Ectodermal cell (in vitro differentiated cells): ENCODE data around the gene CYP4A11.
"Not testable (repeated sequence)": the region's sequence is repeated elsewhere in the genome, so short reads cannot be mapped to it uniquely, and the experiment has no call there.

Experiments used
- H3K27ac ChIP-seq: 2 replicates; pipeline ENCODE4 v1.7.0; 2013; ENCODE audit warnings: mild to moderate bottlenecking, low read depth, low read length; ENCODE audit not compliant: insufficient read depth, poor library complexity, severe bottlenecking
- H3K27me3 ChIP-seq: 2 replicates; pipeline ENCODE4 v1.7.0; 2013; ENCODE audit warnings: mild to moderate bottlenecking, low read length; ENCODE audit not compliant: insufficient read depth, control insufficient read depth, poor library complexity, severe bottlenecking
- H3K36me3 ChIP-seq: one replicate; pipeline ENCODE4 v1.7.0; 2013; ENCODE audit warnings: low read length; ENCODE audit not compliant: control insufficient read depth, insufficient read depth
- H3K4me1 ChIP-seq: one replicate; pipeline ENCODE4 v1.7.0; 2013; ENCODE audit warnings: low read length; ENCODE audit not compliant: control insufficient read depth, insufficient read depth
- H3K4me3 ChIP-seq: 2 replicates; pipeline ENCODE4 v1.7.0; 2013; ENCODE audit warnings: low read depth, low read length, control low read depth; ENCODE audit not compliant: insufficient read depth
- H3K9me3 ChIP-seq: 2 replicates; pipeline ENCODE4 v1.7.0; 2013; ENCODE audit warnings: mild to moderate bottlenecking, low read length, moderate library complexity; ENCODE audit not compliant: control insufficient read depth
- WGBS, 2 experiments: methylation state at CpG; one replicate each; pipeline ENCODE4 v1.1.7; 2013; ENCODE audit warnings: missing lambda C conversion rate in 2 of 2; 5-methylcytosine and 5-hydroxymethylcytosine counted together

Gene CYP4A11

DNA sequence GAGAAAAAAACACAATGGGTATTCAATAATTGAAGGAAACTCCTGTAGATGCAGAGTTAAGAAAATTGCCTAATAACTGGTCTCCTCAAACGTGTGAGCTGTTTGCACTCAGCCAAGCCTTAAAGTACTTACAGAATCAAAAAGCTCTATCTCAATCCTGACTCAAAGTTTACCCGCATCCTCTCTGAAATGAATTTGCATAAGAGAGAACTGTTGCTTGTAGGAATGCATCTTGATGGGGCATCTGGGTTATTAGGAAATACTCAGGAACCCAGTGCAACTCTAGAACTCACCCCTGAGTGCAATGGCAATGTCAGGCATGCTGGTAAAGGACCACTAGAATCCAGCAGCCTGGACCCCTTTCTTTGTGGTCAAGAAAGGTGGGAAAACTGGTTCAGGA, 12.6 kb upstream of the CYP4A11 start:
- not testable (repeated sequence) for H3K4me3 ChIP-seq, H3K9me3 ChIP-seq, H3K4me1 ChIP-seq, H3K36me3 ChIP-seq, H3K27ac ChIP-seq, H3K27me3 ChIP-seq
- WGBS, 2 experiments = 86 to 88% methylated on average over 1 to 2 of the region's 2 CpGs

DNA sequence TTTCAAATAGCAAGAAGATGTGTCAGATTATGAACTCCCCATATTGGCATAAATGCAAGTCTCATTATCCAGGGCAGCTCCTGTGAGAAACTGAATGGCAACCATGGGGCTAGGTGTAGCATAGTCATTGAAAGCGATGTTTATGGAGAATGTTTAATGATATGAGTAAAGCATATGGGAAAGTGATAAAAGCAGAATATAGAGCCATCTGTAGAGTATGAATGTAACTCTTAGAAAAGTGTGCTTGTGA, 8.1 kb upstream of the CYP4A11 start:
- not testable (repeated sequence) for H3K27me3 ChIP-seq, H3K4me3 ChIP-seq, H3K9me3 ChIP-seq, H3K4me1 ChIP-seq, H3K36me3 ChIP-seq, H3K27ac ChIP-seq
- 83 to 100% methylated on average over 1 of the region's 1 CpG for WGBS, 2 experiments

DNA sequence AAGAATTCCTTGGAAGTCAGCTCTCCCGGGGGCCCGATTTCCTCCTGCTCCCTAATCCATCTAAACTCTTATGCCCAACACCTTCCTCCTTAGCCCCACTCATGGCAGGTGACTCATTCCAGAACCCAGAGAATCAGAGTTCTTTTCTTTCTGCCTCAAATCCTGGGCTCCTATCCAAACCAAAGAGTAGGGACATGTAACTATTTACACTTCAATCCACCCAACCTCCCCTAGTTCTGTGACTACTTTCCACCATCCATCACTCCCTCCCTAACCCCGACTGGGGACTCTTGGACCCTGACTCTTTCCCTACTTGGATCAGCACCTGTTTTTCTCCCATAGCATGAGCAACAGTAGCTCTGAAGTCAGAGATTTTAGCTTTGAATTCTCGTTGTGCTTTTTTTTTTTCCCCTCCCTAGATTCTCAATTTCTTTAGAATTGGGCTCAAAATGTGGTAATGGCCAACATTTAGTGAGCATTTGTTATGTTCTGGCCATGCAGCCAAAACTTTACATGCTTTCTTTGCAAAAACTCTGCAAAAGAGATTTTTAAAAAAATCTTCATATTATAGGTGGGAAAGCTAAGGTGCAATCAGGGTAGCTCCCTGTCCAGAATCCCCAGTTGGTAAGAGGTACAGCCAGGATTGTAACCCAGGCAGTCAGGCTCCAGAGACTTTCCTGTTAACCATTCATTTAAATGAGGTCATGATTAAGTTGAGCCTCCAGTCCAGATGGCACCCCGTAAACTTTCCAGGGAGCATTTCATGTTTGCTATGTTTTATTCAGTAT, 7.5 kb upstream of the CYP4A11 start:
- Histone ChIP-seq H3K27me3 (no peaks in the 10 kb centered on the region), H3K36me3 (no peaks in the 10 kb centered on the region), H3K4me3 (no peak overlapping the region), H3K27ac (no peak overlapping the region), H3K9me3 (no peaks in the 10 kb centered on the region), H3K4me1 (no peaks in the 10 kb centered on the region)
- WGBS, 2 experiments = 95% methylated on average over 3 to 4 of the region's 5 CpGs

DNA sequence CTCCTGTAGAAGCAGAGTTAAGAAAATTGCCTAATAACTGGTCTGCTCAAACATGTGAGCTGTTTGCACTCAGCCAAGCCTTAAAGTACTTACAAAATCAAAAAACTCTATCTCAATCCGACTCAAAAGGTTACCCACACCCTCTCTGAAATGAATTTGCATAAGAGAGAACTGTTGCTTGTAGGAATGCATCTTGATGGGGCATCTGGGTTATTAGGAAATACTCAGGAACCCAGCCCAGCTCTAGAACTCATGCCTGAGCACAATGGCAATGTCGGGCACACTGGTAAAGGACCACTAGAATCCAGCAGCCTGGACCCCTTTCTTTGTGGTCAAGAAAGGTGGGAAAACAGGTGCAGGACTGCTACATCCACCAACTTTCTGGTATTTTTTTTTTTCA, 6.4 kb upstream of the CYP4A11 start:
- H3K9me3 ChIP-seq, H3K27me3 ChIP-seq, H3K4me3 ChIP-seq, H3K36me3 ChIP-seq, H3K27ac ChIP-seq, H3K4me1 ChIP-seq: not testable (repeated sequence)
- 43 to 87% methylated on average over 1 to 2 of the region's 2 CpGs for WGBS, 2 experiments

DNA sequence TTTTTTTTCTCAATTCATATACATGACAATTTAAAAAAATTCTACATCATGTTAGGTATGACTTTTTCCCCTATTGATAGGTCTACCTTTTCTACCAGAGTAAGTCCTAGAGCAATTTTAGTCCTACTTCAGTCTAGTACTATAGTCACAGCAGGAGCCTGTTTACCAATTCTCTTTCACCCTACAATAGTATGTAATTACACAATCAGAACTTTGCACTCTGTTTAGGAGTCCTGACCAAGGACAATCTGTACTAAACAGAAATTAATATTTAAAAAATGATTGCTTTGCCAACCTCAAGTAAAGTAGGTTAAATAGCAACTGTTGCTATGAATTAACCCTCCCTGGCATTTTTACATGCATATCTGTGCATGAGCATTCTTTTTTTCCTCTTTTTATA, 810 bp upstream of the CYP4A11 start:
- Histone ChIP-seq H3K27ac (no peak overlapping the region), H3K9me3 (no peaks in the 10 kb centered on the region), H3K4me1 (no peaks in the 10 kb centered on the region), H3K27me3 (no peaks in the 10 kb centered on the region), H3K4me3 (no peak overlapping the region), H3K36me3 (no peaks in the 10 kb centered on the region)

DNA sequence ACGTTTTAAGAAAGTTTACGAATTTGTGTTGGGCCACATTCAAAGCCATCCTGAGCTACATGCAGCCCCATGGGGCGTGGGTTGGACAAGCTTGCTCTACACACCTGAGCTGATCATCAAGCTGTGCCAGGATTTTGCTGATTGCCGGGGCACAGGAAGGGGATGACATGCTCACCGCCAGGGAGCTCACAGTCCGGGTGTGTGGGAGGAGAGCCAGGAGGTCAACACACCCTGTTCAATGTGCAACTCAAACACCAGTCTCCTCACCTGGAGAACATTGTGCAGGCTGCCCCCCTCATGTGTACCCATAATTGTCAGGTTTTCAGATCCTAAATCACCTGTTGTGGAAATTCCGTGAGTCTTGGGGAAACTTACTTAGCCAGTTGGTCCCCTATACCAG, 969 bp downstream of the CYP4A11 start:
- Histone ChIP-seq H3K27ac (no peak overlapping the region), H3K27me3 (no peaks in the 10 kb centered on the region), H3K9me3 (no peaks in the 10 kb centered on the region), H3K36me3 (no peaks in the 10 kb centered on the region), H3K4me1 (no peaks in the 10 kb centered on the region), H3K4me3 (no peak overlapping the region)
- 90 to 91% methylated on average over 7 of the region's 7 CpGs for WGBS, 2 experiments

DNA sequence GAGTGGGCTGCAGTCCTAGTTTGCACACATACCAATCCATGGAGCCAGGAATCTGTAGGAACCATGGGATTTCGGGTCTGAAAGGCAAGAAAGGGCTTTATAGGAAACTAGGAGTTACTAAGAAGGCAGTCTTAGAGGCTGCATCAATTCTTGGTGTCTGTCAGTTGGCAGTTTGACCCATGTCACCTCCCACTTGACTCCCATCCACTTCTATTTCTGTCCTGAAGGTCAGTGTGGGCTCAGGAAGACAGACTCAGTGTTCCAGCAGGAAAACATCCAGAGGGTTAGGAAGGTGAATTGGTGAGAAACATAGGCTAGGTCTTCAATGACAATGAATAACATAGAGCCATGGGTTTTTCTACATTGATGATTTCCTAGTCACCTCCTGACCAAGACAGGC, 4.0 kb downstream of the CYP4A11 start:
- WGBS, 2 experiments = 77 to 95% methylated on average over 1 of the region's 1 CpG
- Histone ChIP-seq H3K9me3 (no peaks in the 10 kb centered on the region), H3K4me3 (no peak overlapping the region), H3K27me3 (no peaks in the 10 kb centered on the region), H3K4me1 (no peaks in the 10 kb centered on the region), H3K36me3 (no peaks in the 10 kb centered on the region), H3K27ac (no peak overlapping the region)

DNA sequence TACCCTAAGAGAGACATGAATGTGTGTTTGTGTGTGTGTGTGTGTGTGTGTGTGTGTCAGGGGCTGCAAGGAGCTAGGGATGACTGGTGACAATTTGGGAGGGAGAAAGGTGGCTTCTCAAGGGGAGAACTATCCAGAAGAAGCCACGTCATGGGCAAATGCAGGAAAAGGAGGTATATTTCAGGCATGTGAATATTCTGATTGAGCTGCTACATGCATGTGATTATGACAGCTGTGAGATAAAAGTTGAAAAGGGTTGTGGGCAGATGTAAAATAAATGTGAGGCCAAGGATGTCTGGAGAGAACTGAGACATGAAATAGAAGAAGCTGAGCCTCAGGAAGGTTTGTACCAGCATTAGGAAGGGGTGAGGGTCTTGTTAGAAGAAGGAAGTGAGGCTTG, 4.5 kb downstream of the CYP4A11 start:
- Histone ChIP-seq H3K36me3 (no peaks in the 10 kb centered on the region), H3K27me3 (no peaks in the 10 kb centered on the region), H3K4me1 (no peaks in the 10 kb centered on the region), H3K4me3 (no peak overlapping the region), H3K27ac (no peak overlapping the region), H3K9me3 (no peaks in the 10 kb centered on the region)
- WGBS, 2 experiments = 85 to 87% methylated on average over 1 of the region's 1 CpG

DNA sequence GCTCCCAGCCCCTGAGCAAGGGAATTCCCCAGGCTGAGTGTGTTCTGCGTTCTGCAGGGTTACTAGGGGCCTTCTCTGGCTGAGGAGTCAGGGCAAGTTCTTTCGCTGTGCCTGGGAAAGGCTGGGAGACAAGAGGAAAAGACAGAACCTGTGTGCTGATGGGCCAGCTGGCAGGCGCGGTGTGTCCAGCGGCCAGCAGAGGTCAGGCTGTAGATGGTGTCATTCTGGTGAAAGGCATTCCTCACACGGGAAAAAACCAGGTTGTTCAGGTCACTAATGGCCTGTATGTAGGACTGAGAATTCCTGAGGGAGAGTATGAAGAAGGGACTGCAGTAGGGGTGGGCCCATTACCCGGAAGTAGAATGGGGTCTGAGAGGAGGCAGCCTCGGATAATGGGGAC, 6.4 kb downstream of the CYP4A11 start:
- H3K27me3 ChIP-seq, H3K4me1 ChIP-seq, H3K9me3 ChIP-seq, H3K36me3 ChIP-seq, H3K4me3 ChIP-seq, H3K27ac ChIP-seq: not testable (repeated sequence)
- 26 to 31% methylated on average over 6 of the region's 8 CpGs for WGBS, 2 experiments

DNA sequence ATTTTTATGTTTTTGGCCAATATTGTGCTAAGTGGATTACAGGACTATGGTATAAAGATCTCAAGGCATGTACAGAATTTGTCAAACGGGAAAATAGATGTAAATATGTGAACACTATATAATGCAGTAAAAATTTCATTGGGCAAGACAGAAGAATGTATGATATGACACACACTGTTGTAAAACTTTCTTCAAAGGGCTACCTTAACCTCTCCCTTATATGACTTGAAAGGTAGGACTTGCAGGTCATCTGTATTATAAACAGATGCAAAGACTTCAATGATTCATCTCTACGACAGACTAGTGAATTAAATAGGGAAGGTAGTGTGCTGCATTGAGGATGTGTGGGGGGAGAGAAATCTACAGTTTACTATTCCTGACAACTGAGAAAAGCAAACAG, 9.3 kb downstream of the CYP4A11 start:
- not testable (repeated sequence) for H3K36me3 ChIP-seq

DNA sequence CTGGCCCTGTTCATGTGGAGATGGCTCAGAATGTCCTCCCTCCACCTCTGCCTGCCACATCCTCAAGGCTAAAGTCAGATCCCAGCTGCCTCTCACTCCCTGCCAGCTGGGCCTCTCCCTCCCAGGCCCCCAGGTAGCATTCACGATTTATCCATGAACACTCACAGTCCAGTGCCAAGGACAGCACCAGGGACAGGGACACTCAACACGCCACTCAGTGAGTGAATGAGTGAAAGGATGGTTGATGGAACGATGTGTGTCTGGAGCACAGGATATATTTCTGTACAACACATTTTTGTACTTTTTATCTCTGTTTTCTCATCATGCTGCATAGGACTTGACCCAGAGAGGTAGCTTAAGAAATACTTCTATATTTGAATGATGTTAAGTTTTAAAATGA, 10.1 kb downstream of the CYP4A11 start:
- H3K27ac ChIP-seq = no peak overlapping the region
- H3K27me3 ChIP-seq = no peaks in the 10 kb centered on the region
- no peaks in the 10 kb centered on the region for H3K4me1 ChIP-seq
- no peaks in the 10 kb centered on the region for H3K36me3 ChIP-seq
- no peaks in the 10 kb centered on the region for H3K9me3 ChIP-seq
- H3K4me3 ChIP-seq = no peak overlapping the region
- 90 to 100% methylated on average over 1 to 3 of the region's 3 CpGs for WGBS, 2 experiments

More for the DNA sequence above, 9.3 kb downstream of the CYP4A11 start:
- not testable (repeated sequence) for H3K4me1 ChIP-seq, H3K4me3 ChIP-seq, H3K27me3 ChIP-seq, H3K27ac ChIP-seq, H3K9me3 ChIP-seq
- WGBS, 2 experiments = 84 to 94% methylated on average over 2 of the region's 2 CpGs
